GM18868 (cell line): ENCODE measurements around the gene KRT36.

Source experiments
- ATAC-seq: cut with Tn5 transposase; IDR thresholded peaks from one replicate; pipeline ENCODE4 v1.9.1; 2021; ENCODE audit warnings: mild to moderate bottlenecking, moderate library complexity; ENCODE audit not compliant: unreplicated experiment

KRT36 gene

DNA sequence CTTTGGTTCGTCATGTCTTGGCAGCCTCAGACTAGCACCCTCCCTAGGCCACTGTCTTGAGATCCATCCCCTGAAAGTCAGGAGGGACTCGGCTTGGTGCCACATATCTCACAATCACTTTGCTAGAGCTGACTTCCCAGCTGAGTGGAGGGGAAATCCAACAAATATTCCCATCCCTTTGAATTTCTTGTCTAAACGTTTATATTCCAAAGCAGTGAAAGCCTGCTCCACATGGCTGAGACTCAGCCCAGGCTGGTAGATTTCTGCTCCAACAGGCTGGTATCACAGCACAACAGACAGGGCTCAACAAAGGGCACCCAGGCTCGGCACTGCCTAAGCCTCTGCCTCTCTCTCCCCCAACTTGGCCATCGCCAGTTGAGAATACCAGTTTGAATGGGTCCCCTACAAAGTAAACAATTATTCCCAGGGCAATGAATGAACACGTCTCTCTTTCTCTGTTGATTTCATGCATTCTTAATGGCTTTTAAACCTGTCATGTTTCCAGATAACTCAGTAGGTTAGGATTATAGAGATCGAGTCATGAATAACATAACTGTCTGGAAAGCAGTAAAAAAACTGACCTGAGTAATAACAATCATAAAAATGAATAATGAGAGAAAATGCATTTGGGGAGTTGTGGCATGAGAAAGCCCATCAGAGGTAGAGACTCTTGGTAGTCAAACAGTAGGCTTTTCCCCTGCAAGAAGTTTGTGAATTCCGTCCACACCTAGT lies 14.7 kb upstream of the KRT36 start:
- ATAC-seq: no peak

DNA sequence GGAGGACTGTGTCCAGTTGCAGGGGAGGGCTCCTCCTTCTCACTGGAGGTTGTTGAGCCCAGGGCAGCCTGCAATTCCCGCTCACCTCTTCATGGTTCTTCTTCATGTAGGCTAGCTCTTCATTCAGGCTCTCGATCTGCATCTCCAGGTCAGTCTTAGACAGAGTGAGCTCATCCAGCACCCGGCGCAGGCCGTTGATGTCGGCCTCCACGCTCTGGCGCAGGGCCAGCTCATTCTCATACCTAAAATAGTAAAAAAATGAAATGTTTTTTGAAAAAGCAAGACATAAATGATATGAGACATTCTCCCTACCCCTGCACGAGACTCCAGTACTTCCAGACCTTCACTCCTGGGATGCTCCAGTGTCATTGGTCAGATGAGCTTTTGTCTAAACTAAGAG lies 13.5 kb upstream of the KRT36 start:
- no peak for ATAC-seq

DNA sequence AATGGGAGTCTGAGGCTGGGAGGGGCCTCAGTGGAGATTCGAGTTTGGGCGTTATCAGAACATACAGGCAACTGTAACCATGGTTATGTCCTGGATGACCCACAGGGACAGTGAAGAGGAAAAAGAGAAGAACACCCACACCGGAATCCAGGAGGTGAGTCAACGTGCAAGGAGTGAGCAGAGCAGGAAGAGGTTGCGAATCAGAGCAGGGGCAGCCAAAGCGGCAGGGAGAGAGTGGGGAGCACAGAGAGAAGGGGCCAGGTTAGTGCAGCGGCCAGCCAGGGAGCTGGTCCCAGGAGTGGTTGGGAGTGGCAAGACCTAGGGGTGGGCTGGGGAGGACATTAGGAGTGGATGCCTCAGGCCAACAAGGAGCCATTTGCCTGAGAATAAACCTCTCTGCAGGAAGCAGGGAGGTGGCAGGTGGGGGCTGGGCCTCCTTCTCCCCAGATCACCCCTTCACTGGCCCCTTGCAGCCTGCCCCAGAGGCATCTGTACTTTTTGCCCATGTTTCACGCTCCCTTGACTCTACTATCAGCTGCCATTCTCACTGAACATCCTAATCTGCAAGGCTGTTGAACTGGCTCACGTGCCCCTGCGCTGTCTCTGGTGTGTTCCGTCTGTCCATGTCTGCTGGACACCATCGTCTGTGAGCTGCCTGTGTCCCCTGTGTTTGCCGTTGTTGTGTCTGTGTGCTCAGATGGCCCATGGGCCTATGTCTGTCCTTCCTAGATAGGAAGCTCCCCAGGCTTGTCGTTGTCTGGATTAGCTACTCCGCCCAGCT lies 10.6 kb upstream of the KRT36 start:
- no peak for ATAC-seq

DNA sequence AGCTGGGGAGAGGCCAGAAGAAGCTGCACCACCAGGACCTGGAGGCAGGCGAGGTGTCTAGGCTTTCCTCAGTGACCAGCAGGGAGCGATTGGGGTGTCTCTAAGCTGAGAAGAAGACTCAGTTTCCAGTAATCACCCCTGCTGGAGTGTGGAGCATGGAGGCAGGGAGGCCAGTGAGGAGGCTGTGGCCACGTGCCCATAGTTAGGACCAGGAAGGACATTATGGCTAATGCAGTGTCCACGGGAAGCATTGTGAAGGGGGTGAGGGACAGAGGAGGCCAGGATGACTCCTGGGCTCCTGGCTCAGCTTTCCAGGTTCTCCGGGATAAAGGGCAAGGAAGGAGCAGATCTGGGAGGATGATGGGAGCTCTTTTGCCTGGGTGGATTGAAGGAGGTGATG lies 10.0 kb upstream of the KRT36 start:
- no peak for ATAC-seq

DNA sequence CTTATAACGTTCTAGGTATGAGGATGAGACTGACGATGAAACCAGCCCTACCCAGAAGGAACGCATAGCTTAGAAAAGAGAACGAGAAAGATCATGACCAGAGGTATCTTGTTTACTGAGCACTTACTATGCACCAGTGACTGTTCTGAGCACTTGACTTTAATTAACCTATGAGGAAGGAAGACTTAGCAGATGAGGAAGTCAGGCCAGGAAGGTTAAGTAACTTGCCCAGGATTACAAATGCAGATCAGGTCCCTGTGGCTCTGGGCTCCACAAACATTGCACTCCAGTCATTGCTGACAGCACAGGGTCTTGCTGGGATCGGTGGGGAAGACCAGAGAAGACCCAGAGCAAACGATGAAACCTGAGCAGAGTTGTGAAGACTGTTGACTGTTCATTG lies 8.6 kb upstream of the KRT36 start:
- no peak for ATAC-seq

DNA sequence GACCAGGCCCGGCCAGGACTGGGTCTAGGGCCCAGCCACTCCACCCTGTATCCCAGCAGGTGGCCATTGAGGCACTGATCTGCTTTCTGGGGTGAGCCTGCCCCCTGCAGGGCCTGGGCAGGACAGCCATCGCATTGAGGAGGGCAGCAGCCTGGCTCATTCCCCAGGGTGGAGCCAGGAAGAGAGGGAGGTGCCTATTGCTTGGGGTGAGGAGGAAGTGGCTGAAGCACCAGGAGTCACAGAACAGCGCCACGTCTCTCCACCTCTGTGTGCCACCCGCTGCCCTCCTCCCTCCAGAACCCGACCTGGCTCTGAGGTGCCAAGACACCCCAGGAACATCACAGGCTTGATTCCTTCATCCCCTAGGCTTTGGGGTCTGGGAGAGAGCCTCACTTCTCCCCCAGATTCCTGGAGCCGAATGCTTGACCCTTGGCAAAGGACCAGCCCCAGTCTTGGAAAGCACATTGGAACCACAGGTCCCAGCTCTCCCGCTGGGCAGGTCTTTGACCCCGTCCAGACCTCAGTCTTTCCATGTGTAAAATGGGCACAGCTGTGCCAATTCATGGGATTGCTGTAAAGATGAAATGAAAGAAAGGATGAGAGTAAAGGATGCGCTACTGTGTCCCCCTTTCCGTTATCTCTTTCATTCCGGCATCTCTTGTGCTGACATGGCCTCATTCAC lies 7.2 kb upstream of the KRT36 start:
- ATAC-seq: no peak

DNA sequence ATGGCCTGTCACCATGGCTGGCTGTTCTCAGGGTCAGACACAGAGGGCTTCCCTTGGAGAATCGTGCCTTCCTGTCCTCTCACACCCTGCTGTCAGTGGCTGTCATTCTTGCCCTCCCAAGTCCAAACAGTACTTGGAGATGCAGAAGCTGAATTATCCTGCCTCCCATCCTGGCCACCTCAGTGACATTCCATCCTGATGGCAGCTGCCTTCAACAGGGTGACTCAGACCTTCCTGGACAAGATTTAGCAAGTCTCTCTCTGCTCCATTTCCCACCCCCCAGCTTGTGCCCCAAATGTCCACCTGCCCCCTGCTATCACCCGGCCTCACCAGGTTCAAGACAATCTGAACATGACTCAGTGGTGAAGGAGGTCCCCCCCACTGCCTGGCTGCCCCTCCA lies 4.8 kb upstream of the KRT36 start:
- no peak for ATAC-seq

DNA sequence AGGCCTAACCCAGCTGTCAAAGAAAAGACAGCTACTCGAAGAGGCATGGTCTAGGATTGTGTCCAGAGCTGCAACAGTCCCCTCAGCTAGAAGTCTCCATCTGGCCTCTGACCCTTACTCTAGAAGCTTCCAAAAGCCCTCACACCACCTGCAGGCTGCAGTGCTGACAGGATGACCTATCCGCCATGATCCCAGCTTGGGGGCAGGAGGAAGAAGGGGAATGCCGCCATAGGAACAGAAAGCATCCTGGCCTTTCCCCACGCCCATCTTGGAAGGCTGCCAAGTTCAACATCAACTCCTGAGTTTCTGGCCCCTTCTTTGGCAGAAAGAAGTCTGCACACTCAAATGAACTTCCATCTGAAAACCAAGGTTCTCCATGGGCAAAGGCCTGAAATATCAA lies 3.1 kb upstream of the KRT36 start:
- no peak for ATAC-seq

DNA sequence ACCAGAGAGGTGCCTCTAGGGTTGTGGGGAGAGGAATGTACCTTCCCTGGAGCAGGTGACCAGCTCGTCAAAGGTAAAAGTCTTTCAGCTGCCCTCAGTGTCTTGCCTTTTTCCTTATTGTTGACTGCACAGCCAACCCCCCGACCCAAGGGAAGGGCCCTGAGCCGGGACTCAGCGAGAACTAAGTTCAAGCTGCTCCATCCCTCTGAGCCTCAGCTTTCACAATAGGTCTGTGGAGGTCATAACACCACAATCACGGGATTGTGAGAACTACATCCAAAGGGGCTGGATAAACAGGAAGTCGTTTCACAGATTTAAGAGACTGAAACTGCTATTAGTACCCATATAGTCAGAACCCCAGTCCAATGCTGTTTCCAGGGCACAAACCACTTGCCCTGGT lies 2.6 kb upstream of the KRT36 start:
- no peak for ATAC-seq

DNA sequence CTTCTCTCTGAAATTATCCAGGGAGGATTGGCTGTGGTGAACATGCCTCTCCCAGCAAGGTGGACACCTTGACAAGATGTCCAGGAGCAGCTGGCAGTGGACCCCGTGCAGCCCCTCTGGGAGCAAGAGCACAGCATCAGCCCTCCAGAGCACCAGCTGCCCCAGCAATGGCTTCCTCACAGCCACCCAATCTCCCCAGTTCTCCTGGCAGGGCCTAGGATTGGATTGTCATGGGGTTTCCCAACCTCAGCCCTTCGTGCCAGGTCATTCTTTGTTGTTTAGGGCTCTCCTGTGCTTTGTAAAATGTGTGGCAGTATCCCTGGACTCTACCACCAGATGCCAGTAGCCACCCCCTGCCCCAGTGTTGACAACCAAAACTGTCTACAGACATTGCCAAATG lies 1.8 kb upstream of the KRT36 start:
- no peak for ATAC-seq

DNA sequence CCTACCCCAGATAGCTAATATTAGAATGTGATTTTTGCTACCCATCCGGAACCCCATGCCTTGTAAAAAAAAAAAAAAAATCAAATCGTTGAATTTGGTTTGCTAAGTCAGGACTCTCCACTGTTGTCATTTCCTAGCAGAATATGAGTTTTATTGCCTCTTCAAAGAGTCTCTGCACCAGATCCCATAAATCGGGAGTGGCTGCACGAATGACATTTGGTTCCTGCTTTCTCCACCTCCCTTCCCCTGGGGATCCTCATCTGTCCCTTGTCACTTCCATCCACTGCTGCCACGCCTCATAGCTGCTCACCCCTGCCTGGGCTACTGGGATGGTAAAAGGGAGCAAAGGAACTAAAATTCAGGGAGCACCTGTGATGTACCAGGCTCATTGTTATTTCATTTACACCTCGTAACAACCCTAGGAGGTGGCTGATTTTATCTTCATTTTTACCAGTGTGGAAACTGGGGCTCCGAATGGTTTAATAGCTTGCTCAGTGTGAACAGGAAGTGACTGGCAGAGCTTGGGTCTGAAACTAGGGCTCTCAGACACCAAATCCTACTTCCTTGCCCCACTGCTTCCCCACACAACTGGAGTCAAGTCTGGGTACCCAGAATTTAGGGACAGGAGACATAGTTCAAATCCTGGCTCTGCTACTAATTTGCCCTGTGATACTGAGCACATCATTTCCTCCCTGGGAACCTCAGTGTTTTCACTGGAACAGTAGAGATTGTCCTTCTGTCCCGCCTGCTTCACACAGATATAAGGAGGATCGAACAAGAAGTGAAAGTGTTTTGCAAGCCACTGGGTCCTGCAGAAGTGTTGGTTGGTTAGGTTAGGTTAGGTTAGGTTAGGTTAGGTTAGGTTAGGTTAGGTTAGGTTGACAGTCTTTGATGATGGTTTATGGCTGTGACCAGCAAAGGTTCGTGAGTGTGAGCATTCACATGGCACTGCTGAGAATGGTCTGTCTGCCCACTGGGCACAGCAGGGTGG lies 585 bp upstream of the KRT36 start:
- ATAC-seq: no peak

DNA sequence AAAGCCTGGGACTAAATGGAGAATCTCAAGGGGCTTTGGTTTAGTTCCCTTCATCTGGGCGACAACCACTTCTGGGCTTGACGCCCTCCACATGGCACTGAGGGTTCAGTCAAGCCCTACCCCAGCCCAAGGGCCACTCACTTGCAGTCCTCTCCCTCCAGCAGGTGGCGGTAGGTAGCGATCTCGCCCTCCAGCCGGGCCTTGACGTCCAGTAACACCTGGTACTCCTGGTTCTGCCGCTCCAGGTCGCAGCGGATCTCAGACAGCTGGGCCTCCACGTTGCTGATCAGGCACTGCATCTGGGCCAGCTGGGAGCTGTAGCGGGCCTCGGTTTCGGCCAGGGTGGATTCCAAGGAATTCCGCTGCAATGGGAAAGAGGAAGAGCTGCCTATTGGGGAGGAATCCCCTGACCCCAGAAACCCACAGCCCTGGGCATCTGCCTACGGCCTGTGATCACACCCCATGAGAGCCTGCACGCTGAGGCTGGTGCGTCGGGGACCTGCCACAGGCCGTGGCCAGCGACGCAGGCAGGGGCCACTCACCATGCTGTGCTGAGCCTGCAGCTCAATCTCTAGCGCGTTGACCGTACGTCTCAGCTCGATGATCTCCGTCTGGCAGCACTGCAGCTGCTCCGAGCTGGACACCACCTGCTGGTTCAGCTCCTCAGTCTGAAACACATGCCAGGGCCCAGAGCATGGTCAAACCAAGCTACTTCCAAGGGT lies 2.7 kb downstream of the KRT36 start:
- no peak for ATAC-seq

DNA sequence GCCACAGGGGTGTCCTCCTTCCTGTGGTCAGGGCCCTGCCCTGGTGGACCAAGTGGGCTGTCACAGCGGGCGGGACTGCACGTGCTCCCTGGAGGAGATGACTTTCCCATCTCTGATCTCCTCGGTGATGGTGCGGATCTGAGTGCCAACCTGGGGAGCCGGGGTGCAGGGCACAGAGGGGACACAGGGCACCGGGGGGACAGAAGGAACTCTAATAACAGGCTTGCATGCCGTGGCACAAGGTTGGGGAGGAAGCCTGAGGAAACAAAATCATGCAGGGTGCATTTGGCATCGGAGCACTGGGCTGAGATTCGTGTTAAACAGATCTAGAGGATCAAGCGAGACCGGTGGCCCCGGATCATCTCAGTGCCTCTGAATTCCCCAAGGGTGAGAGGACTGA lies 3.4 kb downstream of the KRT36 start:
- ATAC-seq: no peak

DNA sequence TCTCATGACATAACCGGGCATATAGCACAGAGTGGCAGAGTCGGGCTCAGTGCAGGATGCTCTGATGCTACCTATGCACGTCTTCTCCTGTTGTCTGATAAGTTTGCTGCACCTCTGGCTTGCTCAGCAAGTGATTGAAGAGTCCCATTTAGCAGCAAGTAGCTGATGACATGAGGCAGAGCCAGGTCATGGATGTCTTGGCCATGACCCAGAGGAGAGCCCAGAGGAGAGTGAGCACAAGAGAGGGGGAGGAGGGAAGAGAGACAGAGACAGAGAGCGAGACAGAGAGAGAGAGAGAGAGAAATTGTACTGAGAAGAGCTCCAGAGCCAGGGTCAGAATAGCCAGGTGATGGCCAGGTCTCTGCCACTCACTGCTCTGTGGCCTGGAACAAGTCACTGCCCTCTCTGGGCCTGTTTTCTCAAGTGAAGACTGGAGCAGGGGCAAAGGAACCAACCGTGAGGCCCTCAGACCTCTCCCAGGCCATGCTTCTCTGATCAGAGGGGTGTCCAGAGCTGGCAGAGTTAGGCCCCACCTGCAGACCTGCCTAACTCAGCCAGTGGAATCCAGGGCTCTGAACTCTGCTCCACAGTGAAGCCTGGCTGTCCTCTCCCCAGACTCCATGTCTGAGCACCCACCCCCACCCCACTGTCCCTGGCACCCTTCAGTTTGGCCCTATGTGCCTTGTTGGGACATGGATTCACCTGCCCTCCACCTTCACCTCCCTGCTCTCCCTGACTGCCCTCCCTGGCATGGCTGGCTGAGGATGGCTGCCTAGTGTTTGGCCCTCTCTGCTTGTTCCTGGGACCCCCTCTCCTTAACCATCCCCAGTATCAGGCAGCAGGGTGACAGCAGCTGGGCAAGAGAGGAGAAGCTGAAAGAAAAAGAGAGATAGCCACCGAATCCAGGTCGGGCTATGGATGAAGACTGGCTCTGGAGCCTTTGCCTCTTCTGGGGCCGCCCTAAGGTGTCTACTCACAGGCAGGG lies 4.5 kb downstream of the KRT36 start:
- no peak for ATAC-seq

DNA sequence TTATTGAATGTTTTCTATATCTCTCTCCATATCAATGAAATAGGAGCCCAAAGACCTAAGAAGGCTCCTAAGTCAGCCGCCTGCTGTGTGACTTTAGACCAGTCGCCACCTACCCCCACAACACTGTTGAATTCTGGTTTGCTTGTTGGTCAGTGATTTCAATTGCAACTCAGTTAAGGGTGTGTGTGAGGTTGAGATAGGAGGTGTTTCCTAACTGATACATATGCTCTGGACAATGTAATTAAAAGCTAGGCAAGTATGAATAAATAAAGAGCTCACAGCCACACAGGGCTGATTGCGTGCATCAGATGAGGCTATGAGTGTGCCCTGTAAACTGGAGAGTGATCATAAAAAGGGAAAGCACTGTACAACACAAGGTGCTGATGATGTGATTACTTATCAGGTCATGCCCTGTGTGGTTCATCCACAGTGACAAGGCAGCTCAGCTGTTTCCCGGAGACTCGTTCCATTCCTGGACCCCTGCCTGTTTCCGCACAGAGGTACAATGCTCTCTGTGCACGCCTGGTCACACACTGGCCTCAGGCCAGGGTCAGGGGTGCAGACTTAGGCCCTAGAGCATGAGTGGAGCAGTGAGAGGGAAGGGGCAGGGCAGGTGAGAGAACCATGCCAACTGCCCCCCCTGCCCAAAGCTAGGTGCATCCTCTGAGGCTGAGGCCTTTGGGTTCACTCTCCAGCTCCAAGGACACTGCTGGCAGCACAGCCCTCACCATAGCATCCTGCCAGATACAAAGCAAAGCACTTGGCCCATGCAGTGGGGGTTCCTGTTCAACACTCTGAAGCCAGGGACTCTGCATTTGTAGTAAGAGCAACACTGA lies 5.5 kb downstream of the KRT36 start:
- ATAC-seq: no peak

DNA sequence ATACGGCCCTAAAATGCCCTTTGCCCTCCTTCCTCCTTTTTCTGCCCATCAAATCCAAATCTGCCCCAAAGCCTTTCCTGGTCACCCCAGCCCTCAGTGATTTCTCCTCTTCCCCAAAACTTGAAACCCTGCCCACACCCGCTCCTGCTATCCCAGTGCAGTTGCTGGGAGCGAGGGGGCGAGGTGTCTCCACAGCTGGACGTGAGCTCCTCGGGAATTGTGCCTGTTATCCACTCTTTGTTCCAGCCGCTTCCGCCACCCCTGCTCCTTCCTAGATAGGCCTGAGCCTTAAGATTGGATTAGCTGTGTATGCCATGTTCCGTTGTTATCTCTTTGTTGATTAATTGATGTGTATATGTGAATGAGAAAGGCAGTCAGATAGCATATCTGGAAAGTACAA lies 6.2 kb downstream of the KRT36 start:
- no peak for ATAC-seq

DNA sequence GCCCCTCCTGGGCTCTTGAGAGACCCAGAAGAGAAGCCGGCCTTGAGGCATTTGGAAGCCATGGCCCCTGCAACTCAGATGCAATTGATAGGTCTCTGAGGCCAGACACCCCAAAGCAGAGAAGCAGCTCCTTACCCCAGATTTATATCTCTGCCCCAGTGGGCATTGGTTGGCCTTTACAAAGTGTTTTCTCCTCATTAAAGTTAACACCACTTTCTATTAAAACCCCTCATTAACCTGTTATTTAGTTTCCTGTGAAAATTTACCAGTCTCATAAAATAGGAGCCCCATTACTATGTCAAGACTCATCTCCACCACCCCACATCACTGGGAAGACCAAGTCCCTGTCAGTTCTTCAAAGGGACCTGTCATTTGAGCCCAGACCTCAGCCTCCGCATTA lies 8.7 kb downstream of the KRT36 start, which contains the start of gene KRT35:
Gene KRT35 (minus strand): TSS at position 116 of the 400 bp plus-strand sequence. CDS start 54 bp downstream, at position 62.
- ATAC-seq: no peak

DNA sequence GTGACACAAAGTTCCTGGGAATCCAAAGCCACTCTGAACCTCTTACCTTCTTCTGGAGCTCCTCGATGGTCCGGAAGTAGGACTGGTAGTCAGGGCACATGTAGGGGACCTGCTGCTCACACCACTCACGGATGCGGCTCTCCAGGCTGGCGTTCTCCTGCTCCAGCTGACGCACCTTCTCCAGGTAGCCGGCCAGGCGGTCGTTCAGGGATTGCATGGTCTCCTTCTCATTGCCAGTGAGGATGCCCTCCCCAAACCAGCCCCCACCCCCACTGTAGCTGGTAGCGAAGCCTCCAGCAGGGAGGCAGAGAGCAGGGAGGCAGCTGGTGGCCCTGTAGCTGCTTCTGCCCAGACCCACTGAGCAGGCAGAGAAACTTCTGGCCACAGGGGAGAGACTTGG lies 9.1 kb downstream of the KRT36 start:
- ATAC-seq: no peak
